BE2C (cell line): Measurements from ENCODE around the gene TAF13.
"Not testable (repeated sequence)": the region's sequence is repeated elsewhere in the genome, so short reads cannot be mapped to it uniquely, and the experiment has no call there.

Source experiments
- DNase-seq: peaks from one replicate; pipeline ENCODE4 v3.0.0-alpha.2; 2020
- H3K27me3 ChIP-seq: fragments of 250-450 bp; sonication (Bioruptor Pico); 2 replicates; pipeline ENCODE4 v1.5.1; 2020; ENCODE audit warnings: mild to moderate bottlenecking
- H3K36me3 ChIP-seq: fragments of 250-450 bp; sonication (Bioruptor Pico); 2 replicates; pipeline ENCODE4 v1.5.1; 2020; ENCODE audit warnings: mild to moderate bottlenecking
- H3K4me1 ChIP-seq: fragments of 250-450 bp; sonication (Bioruptor Pico); 2 replicates; pipeline ENCODE4 v1.5.1; 2020
- H3K4me3 ChIP-seq: 2 replicates; pipeline ENCODE4 v1.5.1; 2011; ENCODE audit warnings: low read depth, low read length
- H3K9me3 ChIP-seq: fragments of 250-450 bp; sonication (Bioruptor Pico); 2 replicates; pipeline ENCODE4 v1.5.1; 2020
- TF ChIP-seq, protein P1 (sequence below): IDR thresholded peaks from 2 replicates; pipeline ENCODE4 v1.5.1; 2012; ENCODE audit warnings: mild to moderate bottlenecking, low read depth, low read length

The TAF13 gene

DNA sequence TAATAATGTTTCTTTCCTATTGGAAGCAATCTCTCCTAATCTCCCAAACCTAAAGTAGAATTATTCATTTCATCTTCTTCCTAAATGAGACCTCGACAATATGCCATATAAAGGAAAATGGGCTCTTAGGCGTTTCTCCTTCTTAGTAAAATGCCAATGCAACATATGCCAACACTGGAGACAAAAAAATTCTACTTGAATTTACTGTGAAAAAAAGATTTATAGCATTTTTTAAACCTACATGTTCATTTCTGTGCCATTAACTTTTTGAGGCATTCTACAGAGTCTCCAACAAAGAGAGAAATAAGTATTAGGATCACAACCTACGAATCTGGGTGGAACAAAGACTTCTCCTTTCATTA, 35.2 kb downstream of the TAF13 start:
- DNase-seq, result no peak
- no peaks in the 10 kb centered on the region for H3K9me3 ChIP-seq
- no peaks in the 10 kb centered on the region for H3K27me3 ChIP-seq
- no peaks in the 10 kb centered on the region for H3K4me1 ChIP-seq
- TF ChIP-seq, protein P1, sequence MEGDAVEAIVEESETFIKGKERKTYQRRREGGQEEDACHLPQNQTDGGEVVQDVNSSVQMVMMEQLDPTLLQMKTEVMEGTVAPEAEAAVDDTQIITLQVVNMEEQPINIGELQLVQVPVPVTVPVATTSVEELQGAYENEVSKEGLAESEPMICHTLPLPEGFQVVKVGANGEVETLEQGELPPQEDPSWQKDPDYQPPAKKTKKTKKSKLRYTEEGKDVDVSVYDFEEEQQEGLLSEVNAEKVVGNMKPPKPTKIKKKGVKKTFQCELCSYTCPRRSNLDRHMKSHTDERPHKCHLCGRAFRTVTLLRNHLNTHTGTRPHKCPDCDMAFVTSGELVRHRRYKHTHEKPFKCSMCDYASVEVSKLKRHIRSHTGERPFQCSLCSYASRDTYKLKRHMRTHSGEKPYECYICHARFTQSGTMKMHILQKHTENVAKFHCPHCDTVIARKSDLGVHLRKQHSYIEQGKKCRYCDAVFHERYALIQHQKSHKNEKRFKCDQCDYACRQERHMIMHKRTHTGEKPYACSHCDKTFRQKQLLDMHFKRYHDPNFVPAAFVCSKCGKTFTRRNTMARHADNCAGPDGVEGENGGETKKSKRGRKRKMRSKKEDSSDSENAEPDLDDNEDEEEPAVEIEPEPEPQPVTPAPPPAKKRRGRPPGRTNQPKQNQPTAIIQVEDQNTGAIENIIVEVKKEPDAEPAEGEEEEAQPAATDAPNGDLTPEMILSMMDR, result no peak
- no peaks in the 10 kb centered on the region for H3K36me3 ChIP-seq
- peak overlapping the region; percentile 97 for H3K4me3 ChIP-seq

DNA sequence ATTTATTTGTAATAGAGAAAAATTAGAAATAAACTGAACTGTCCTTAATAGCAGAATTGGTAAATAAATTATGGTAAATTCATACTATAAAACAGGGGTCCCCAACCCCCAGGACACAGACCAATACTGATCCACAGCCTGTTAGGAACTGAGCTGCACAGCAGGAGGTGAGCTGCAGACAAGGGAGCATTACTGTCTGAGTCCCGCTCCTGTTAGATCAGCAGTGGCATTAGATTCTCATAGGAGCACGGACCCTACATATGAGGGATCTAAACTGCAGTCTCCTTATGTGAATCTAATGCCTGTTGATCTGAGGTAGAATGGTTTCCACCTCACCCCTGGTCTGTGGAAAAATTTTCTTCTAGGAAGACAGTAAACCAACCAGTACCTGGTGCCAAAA, 41.4 kb downstream of the TAF13 start:
- Histone ChIP-seq H3K9me3 (no peaks in the 10 kb centered on the region), H3K4me1 (no peaks in the 10 kb centered on the region; the same call in 1 of the 2 replicates), H3K27me3 (no peaks in the 10 kb centered on the region), H3K4me3 (no peak overlapping the region), H3K36me3 (no peaks in the 10 kb centered on the region)
- TF ChIP-seq, protein P1, result no peak
- no peak for DNase-seq

DNA sequence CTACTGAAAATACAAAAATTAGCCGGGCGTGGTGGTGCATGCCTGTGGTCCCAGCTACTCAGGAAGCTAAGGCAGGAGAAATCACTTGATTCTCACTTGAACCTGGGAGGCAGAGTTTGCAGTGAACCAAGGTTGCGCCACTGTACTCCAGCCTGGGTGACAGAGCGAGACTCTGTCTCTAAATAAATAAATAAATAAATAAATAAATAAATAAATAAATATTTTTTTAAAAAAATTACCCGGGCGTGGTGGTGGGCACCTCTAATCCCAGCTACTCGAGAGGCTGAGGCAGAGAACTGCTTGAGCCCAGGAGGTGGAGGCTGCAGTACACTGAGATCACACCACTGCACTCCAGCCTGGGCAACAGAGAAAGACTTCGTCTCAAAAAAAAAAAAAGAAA, 46.3 kb downstream of the TAF13 start:
- not testable (repeated sequence) for H3K36me3 ChIP-seq, H3K27me3 ChIP-seq, H3K4me3 ChIP-seq, DNase-seq, H3K9me3 ChIP-seq, H3K4me1 ChIP-seq

DNA sequence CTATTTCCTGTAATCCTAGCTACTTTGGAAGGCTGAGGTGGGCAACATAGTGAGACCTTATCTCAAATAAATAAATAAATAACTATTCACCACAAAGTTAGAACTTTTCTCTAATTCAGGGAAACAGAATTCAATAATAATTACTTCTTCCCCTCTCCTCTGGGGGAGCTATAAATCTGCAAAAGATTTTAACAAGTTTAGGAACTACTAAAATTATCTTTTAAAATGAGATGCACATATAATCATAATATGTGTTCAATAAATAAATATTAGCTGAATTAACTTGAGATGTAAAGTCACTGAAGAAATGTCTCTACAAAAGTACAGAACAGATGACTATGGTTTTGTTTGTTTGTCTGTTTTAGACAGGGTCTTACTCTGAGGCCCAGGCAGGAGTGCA, 48.0 kb downstream of the TAF13 start:
- TF ChIP-seq, protein P1, result 0 out of 2 replicates have a peak, but pooled peaks have one; percentile 1
- no peaks in the 10 kb centered on the region for H3K27me3 ChIP-seq
- H3K9me3 ChIP-seq, result no peaks in the 10 kb centered on the region
- no peak overlapping the region for H3K4me3 ChIP-seq
- H3K36me3 ChIP-seq, result no peaks in the 10 kb centered on the region; the same call in 1 of the 2 replicates
- DNase-seq, result no peak
- no peaks in the 10 kb centered on the region; the same call in 1 of the 2 replicates for H3K4me1 ChIP-seq

DNA sequence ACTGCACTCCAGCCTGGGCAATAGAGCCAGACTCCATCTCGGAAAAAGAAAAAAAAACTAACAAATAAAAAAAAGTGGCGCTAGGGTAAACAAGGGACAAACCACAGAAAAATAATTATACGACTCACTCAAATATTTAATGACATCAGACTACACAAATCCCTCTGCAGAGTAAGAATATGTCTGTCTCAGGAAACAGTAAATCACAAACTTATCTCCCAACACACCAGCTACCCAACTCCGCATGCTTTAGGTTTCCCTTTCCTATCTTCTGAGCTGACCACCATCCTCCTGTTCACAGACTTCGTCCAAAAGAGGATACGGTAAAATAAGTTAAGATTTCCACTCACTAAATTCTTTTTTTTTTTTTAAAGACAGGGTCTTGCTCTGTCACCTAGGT, 50.1 kb downstream of the TAF13 start:
- no peaks in the 10 kb centered on the region for H3K27me3 ChIP-seq
- TF ChIP-seq, protein P1, result no peak
- H3K4me3 ChIP-seq, result no peak overlapping the region
- H3K4me1 ChIP-seq, result no peaks in the 10 kb centered on the region; the same call in 1 of the 2 replicates
- peaks cover 3% of the 10 kb centered on the region; the same call in 1 of the 2 replicates for H3K36me3 ChIP-seq
- DNase-seq, result no peak
- H3K9me3 ChIP-seq, result no peaks in the 10 kb centered on the region

DNA sequence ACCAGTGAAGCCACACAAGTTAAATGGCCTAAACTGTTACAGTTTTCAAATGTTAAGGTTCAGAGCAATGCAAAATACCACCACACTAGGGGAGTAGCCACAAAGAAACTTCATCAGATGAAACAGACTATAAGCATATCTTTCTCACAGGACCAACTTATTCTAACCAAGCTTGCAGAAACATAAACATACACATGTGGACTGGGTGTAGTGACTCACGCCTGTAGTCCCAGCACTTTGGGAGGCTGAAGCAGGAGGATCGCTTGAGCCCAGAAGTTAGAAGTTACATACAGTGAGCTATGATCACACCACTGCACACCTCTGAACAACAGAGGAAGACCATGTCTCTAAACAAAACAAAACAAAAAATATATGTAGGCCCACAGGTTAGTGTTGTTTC, 51.2 kb downstream of the TAF13 start:
- Histone ChIP-seq H3K27me3 (no peaks in the 10 kb centered on the region), H3K9me3 (no peaks in the 10 kb centered on the region), H3K36me3 (peaks cover 3% of the 10 kb centered on the region; the same call in 1 of the 2 replicates), H3K4me3 (no peak overlapping the region), H3K4me1 (no peaks in the 10 kb centered on the region)
- DNase-seq, result no peak
- TF ChIP-seq, protein P1, result no peak

DNA sequence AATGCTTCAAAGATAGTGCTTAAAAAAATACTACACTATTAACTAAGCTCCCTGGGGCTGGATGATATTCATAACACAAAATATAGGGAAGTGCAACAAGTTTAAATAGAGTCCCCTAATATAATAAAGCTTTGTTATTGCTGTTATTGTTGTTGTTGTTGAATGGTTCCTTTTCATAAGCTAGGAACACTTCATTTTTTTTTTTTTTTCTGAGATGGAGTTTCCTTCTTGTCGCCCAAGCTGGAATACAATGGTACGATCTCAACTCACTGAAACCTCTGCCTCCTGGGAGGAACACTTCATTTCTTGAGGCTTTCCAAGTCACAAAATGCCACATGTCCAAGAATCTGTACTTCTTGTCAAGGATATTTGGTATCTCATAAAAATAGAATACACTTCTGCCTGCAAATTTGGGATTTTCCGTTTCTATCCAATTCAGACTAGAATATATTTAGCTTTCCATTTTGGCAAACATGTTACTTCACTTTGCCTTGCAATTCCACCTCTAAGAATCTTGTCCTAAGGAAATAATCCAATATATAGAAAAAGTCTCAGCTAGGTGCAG, 55.0 kb downstream of the TAF13 start:
- H3K36me3 ChIP-seq, result 0 out of 2 replicates have a peak, but pooled peaks cover 3% of the 10 kb centered on the region
- no peaks in the 10 kb centered on the region for H3K9me3 ChIP-seq
- no peaks in the 10 kb centered on the region for H3K27me3 ChIP-seq
- H3K4me1 ChIP-seq, result no peaks in the 10 kb centered on the region
- TF ChIP-seq, protein P1, result no peak
- no peak for DNase-seq
- no peak overlapping the region for H3K4me3 ChIP-seq

DNA sequence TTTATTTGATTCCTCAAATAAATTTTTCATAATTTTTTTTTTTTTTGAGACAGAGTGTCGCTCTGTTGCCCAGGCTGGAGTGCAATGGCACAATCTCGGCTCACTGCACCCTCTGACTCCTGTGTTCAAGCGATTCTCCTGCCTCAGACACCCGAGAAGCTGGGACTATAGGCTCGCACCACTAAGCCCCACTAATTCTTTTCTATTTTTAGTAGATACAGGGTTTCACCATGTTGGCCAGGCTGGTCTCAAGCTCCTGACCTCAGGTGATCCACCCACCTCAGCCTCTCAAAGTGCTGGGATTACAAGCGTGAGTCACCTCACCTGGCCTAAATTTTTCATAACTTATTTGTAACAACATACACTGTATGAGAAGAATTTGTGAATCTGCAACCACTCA, 58.1 kb downstream of the TAF13 start:
- H3K4me3 ChIP-seq, DNase-seq, H3K27me3 ChIP-seq, H3K4me1 ChIP-seq, H3K36me3 ChIP-seq, H3K9me3 ChIP-seq: not testable (repeated sequence)
